ENCODE results near the gene SH3RF3. TPM values are rescaled to one million over a fixed set of nuclear protein-coding genes. Genes with fewer than 3 reads are reported as not detected.
"Not testable (repeated sequence)": the region's sequence is repeated elsewhere in the genome, so short reads cannot be mapped to it uniquely, and the experiment has no call there.

Gene SH3RF3
- total and polyA plus RNA-seq, 10 of the 15 experiments (the other 5 are each of a cell fraction or from before 2014, with no cell fraction given), result 0.08 to 8.8 (median 2.3) TPM

DNA sequence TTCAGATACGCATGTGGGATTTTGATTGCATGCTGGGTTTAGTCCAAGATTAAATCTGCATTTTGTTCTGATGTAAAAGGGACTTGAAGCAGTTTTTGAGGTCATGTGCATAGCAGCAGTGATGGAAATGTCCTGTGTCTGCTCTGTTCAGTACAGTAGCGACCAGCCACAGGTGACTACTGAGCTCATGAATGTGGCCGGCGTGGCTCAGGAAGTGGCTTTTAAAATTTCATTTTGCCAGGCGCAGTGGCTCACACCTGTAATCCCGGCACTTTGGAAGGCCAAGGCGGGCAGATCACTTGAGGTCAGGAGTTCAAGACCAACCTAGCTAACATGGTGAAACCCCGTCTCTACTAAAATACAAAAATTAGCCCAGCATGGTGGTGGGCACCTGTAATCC, 95.3 kb downstream of the SH3RF3 start:
- not testable (repeated sequence) for DNase-seq (ENCODE audit: low read depth, low spot score)
- POLR2A ChIA-PET, result interaction anchor here (0.9 to 1.0 kb wide), 2 partner anchors 13 kb away, joined by 4 to 5 read pairs; no protein-coding TSS in a partner anchor

DNA sequence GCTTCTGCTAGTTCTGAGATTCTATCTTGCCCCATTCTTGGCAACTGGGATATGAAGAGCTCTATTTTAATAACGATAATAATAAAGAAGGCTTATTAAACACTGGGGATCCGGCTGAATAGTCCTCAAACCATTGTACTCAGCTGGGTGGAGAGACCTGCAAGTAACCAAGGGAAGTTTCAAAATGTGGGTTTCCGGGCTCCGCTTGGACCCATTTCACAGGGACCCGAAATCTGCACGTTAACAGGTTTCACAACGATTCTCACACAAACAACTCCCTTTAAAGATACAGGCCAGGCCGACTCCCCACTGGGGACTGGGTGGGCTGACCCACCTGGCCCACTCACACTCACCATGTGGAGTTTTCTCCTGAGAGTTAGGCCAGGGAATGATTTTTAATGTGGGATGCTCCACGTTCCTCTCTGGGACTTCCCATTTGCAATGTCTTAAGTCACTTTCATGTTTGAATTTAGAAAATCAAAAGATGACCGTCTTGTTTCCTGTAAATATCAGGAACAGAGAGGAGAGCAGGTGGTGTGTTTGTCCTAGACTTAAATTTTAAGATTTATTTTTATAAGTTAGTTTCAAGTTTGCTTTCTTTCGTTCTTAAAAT, 96.3 kb downstream of the SH3RF3 start:
- Histone ChIP-seq H3K4me2 (ENCODE audit: control insufficient read depth, insufficient read depth) (0 out of 2 replicates have a peak overlapping the region, but pooled peaks have one; percentile 22), H2AFZ (ENCODE audit: control insufficient read depth, low read depth, low read length) (no peak overlapping the region; the same call in 1 of the 2 replicates), H3K27ac (ENCODE audit: control insufficient read depth, insufficient read depth) (peak overlapping the region; percentile 61), H3K9ac (ENCODE audit: control insufficient read depth, insufficient read depth, low read length) (peak overlapping the region; percentile 31), H4K20me1 (ENCODE audit: control insufficient read depth, insufficient read depth) (no peaks in the 10 kb centered on the region), H3K79me2 (ENCODE audit: control insufficient read depth, insufficient read depth, low read length) (no peaks in the 10 kb centered on the region), H3K4me3 (no peak overlapping the region), H3K4me1 (ENCODE audit: control insufficient read depth, insufficient read depth, low read length) (peaks cover 12% of the 10 kb centered on the region), H3K9me3 (replicated peaks; ENCODE audit: control insufficient read depth, insufficient read depth, low read length) (no peaks in the 10 kb centered on the region), H3K27me3 (replicated peaks in 1 of 2; ENCODE audit: control insufficient read depth in 2 of 2, insufficient read depth in 2 of 2, low read length in 1 of 2) (no peaks in the 10 kb centered on the region), H3K36me3 (ENCODE audit: control insufficient read depth in 2 of 2, insufficient read depth in 2 of 2, low read length in 1 of 2) (no peaks in the 10 kb centered on the region; a peak in 1 of 4 replicates)
- in situ Hi-C loops (cut with MboI) (no loop called here), intact Hi-C loops (cut with micrococcal nuclease; ENCODE audit: unreplicated experiment) (no loop called here)
- ChIA-PET RAD21 (ENCODE audit: unreplicated experiment) (interaction anchor here (0.8 to 4.5 kb wide), 5 partner anchors 8 to 98 kb away, joined by 3 to 30 read pairs (median 3); no protein-coding TSS in a partner anchor), SMC1A (ENCODE audit: uncharacterized antibody, unreplicated experiment) (interaction anchor here (0.7 to 4.6 kb wide), 13 partner anchors 8 to 334 kb away, joined by 3 to 44 read pairs (median 4); partner anchors contain the start of gene SH3RF3), CTCF (interaction anchor here (1.0 to 2.6 kb wide), 5 partner anchors 10 to 93 kb away, joined by 4 to 13 read pairs (median 8); no protein-coding TSS in a partner anchor), POLR2A (interaction anchor here (0.8 to 1.2 kb wide), 4 partner anchors 9 to 14 kb away, joined by 3 to 5 read pairs (median 3); no protein-coding TSS in a partner anchor)
- FAIRE-seq (no peak), ATAC-seq (no peak), DNase-seq (ENCODE audit: low read depth, low spot score) (no peak)
- BruUV-seq (replicated peaks), result no TSS peak
- WGBS (ENCODE audit: insufficient coverage, insufficient replicate concordance, low lambda C conversion rate, missing lambda C conversion rate), result 56% methylated on average over 11 of the region's 11 CpGs
- peak in 1 of 2 experiments; percentile 70; a peak in 1 of 4 replicates for TF ChIP-seq ETV6 (conservative IDR thresholded peaks at IDR 0.05 in 1 of 2, IDR thresholded peaks at IDR 0.05 in 1 of 2; ENCODE audit: borderline replicate concordance in 1 of 2, low read depth in 1 of 2)
- TF ChIP-seq, protein P1, sequence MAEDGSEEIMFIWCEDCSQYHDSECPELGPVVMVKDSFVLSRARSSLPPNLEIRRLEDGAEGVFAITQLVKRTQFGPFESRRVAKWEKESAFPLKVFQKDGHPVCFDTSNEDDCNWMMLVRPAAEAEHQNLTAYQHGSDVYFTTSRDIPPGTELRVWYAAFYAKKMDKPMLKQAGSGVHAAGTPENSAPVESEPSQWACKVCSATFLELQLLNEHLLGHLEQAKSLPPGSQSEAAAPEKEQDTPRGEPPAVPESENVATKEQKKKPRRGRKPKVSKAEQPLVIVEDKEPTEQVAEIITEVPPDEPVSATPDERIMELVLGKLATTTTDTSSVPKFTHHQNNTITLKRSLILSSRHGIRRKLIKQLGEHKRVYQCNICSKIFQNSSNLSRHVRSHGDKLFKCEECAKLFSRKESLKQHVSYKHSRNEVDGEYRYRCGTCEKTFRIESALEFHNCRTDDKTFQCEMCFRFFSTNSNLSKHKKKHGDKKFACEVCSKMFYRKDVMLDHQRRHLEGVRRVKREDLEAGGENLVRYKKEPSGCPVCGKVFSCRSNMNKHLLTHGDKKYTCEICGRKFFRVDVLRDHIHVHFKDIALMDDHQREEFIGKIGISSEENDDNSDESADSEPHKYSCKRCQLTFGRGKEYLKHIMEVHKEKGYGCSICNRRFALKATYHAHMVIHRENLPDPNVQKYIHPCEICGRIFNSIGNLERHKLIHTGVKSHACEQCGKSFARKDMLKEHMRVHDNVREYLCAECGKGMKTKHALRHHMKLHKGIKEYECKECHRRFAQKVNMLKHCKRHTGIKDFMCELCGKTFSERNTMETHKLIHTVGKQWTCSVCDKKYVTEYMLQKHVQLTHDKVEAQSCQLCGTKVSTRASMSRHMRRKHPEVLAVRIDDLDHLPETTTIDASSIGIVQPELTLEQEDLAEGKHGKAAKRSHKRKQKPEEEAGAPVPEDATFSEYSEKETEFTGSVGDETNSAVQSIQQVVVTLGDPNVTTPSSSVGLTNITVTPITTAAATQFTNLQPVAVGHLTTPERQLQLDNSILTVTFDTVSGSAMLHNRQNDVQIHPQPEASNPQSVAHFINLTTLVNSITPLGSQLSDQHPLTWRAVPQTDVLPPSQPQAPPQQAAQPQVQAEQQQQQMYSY (CRISPR knock-in tag; IDR thresholded peaks at IDR 0.05), result no peak
- TF ChIP-seq NFIC (IDR thresholded peaks at IDR 0.05; ENCODE audit: low read depth, low read length), result peak; percentile 59; the same call in 1 of the 2 replicates
- 0 out of 2 replicates have a peak, but pooled peaks have one; percentile 62 for TF ChIP-seq MTA3 (IDR thresholded peaks at IDR 0.05; ENCODE audit: borderline replicate concordance, low read length)
- TF ChIP-seq RUNX3 (IDR thresholded peaks at IDR 0.05; ENCODE audit: low read length), result peak; percentile 70
- TF ChIP-seq HDAC2 (IDR thresholded peaks at IDR 0.05), result no peak
- 0 out of 2 replicates have a peak, but pooled peaks have one; percentile 11 for TF ChIP-seq JUNB (IDR thresholded peaks at IDR 0.05)
- TF ChIP-seq NR2C2 (IDR thresholded peaks at IDR 0.05; ENCODE audit: borderline replicate concordance, control insufficient read depth, insufficient read length, low read depth), result no peak
- 0 out of 2 replicates have a peak, but pooled peaks have one; percentile 26 for TF ChIP-seq TCF7 (IDR thresholded peaks at IDR 0.05; ENCODE audit: borderline replicate concordance)
- no peak for TF ChIP-seq NFYA (IDR thresholded peaks at IDR 0.05; ENCODE audit: borderline replicate concordance, low read depth, low read length)

More for the DNA sequence above, 95.3 kb downstream of the SH3RF3 start:
- H3K27me3 ChIP-seq (replicated peaks in 1 of 2; ENCODE audit: control insufficient read depth in 2 of 2, insufficient read depth in 2 of 2, low read length in 1 of 2); ATAC-seq; intact Hi-C loops (cut with micrococcal nuclease; ENCODE audit: unreplicated experiment); H3K79me2 ChIP-seq (ENCODE audit: control insufficient read depth, insufficient read depth, low read length); H3K4me2 ChIP-seq (ENCODE audit: control insufficient read depth, insufficient read depth); FAIRE-seq; H2AFZ ChIP-seq (ENCODE audit: control insufficient read depth, low read depth, low read length); H3K9me3 ChIP-seq (replicated peaks; ENCODE audit: control insufficient read depth, insufficient read depth, low read length); in situ Hi-C loops (cut with MboI); H3K36me3 ChIP-seq (ENCODE audit: control insufficient read depth in 2 of 2, insufficient read depth in 2 of 2, low read length in 1 of 2); H3K4me3 ChIP-seq; BruUV-seq (replicated peaks); H4K20me1 ChIP-seq (ENCODE audit: control insufficient read depth, insufficient read depth); H3K9ac ChIP-seq (ENCODE audit: control insufficient read depth, insufficient read depth, low read length): not testable (repeated sequence)
- ChIA-PET RAD21 (ENCODE audit: unreplicated experiment) (interaction anchor here (1.1 to 4.5 kb wide), 5 partner anchors 10 to 75 kb away, joined by 3 to 30 read pairs (median 3); no protein-coding TSS in a partner anchor), SMC1A (ENCODE audit: uncharacterized antibody, unreplicated experiment) (interaction anchor here (0.9 to 4.6 kb wide), 6 partner anchors 9 to 290 kb away, joined by 3 to 44 read pairs (median 4); partner anchors contain the start of gene SH3RF3), CTCF (interaction anchor here (0.6 to 2.6 kb wide), 6 partner anchors 9 to 286 kb away, joined by 3 to 13 read pairs (median 3); no protein-coding TSS in a partner anchor)
- Histone ChIP-seq H3K27ac (ENCODE audit: control insufficient read depth, insufficient read depth) (peak overlapping the region; percentile 13; the same call in 1 of the 2 replicates), H3K4me1 (ENCODE audit: control insufficient read depth, insufficient read depth, low read length) (peaks cover 12% of the 10 kb centered on the region)
- 76% methylated on average over 8 of the region's 8 CpGs for WGBS (ENCODE audit: insufficient coverage, insufficient replicate concordance, low lambda C conversion rate, missing lambda C conversion rate)

Data from GM12878 (cell line).